HepG2 (cell line): Measurements from ENCODE around the gene IL12A. TPM values are rescaled to one million over a fixed set of nuclear protein-coding genes. Genes with fewer than 3 reads are reported as not detected.
A peak's percentile ranks its signal among the peaks of the same experiment; 100 is the strongest.

ENCODE experiments used
- ELK4 ChIP-seq: sonication (generic); formaldehyde crosslinking; IDR thresholded peaks from 2 replicates; pipeline ENCODE4 v1.9.0; 2021; ENCODE audit warnings: missing genetic modification reagents, borderline replicate concordance
- HES4 ChIP-seq: sonication (generic); formaldehyde crosslinking; IDR thresholded peaks from 2 replicates; pipeline ENCODE4 v1.9.0; 2021; ENCODE audit warnings: mild to moderate bottlenecking, missing genetic modification reagents, borderline replicate concordance
- KDM2A ChIP-seq: sonication (generic); formaldehyde crosslinking; IDR thresholded peaks from 2 replicates; pipeline ENCODE4 v1.4.0; 2020; ENCODE audit warnings: low read depth, missing genetic modification reagents, borderline replicate concordance
- MAF1 ChIP-seq: sonication (generic); formaldehyde crosslinking; IDR thresholded peaks from 2 replicates; pipeline ENCODE4 v1.5.0; 2020; ENCODE audit warnings: missing genetic modification reagents, borderline replicate concordance
- NONO ChIP-seq, 2 experiments: fragments of 450-650 bp in 1 of 2; sonication (generic) in 1 of 2; formaldehyde crosslinking in 1 of 2; IDR thresholded peaks in 1 of 2; conservative IDR thresholded peaks in 1 of 2; 2 replicates each; pipeline versions ENCODE4 v1.6.1 to v1.8.0; 2017 to 2022; ENCODE audit warnings: mild to moderate bottlenecking in 1 of 2, missing genetic modification reagents in 1 of 2, moderate library complexity in 1 of 2
- PRDM15 ChIP-seq: sonication (generic); formaldehyde crosslinking; IDR thresholded peaks from 2 replicates; pipeline ENCODE4 v1.4.0; 2020; ENCODE audit warnings: missing genetic modification reagents
- PRPF4 ChIP-seq: fragments of 200-400 bp; formaldehyde crosslinking; IDR thresholded peaks from 2 replicates; pipeline ENCODE4 v1.6.1; 2016; ENCODE audit warnings: low read length, low read depth; ENCODE audit not compliant: poor library complexity, severe bottlenecking
- SRSF4 ChIP-seq: fragments of 200-400 bp; formaldehyde crosslinking; IDR thresholded peaks from one replicate; pipeline ENCODE4 v1.6.1; 2018; ENCODE audit warnings: mild to moderate bottlenecking, low read depth, low read length, moderate library complexity; ENCODE audit not compliant: poor library complexity, severe bottlenecking
- ZBTB40 ChIP-seq, 2 experiments: fragments of 450-650 bp in 1 of 2; sonication (generic) in 1 of 2; formaldehyde crosslinking in 1 of 2; IDR thresholded peaks; 2 replicates each; pipeline versions ENCODE4 v1.6.1 to v1.8.0; 2016 to 2022; ENCODE audit warnings: antibody characterized with exemption in 1 of 2, mild to moderate bottlenecking in 1 of 2, missing genetic modification reagents in 1 of 2
- polyA plus RNA-seq, 8 experiments: library from polyadenylated mRNA; depleted of rRNA in 3 of 8; stranded (reverse) in 7 of 8; unstranded in 1 of 8; fragments of >200 nt; fragmentation: Illumina TruSeq in 4 of 8; extraction: Trizol in 4 of 8; gene quantifications; 2 replicates each; pipeline versions ENCODE4 v1.2.1 to v1.2.3, GENCODE V29; 2011 to 2016; ENCODE audit warnings: low read depth in 4 of 8, missing spikeins in 1 of 8, mixed read lengths in 1 of 8; ENCODE audit not compliant: insufficient read depth in 1 of 8
- total RNA-seq, 5 experiments: library from RNA; depleted of rRNA; stranded (reverse); fragments of >200 nt; fragmentation: Illumina TruSeq; extraction: Trizol; gene quantifications; 2 replicates each; pipeline ENCODE4 v1.2.3, GENCODE V29; 2016; ENCODE audit warnings: low read depth in 1 of 5
- TF ChIP-seq, protein P1 (sequence below): sonication (generic); formaldehyde crosslinking; IDR thresholded peaks from 2 replicates; pipeline ENCODE4 v1.5.0; 2020; ENCODE audit warnings: missing genetic modification reagents

IL12A gene
- total and polyA plus RNA-seq, 2 of the 13 experiments (the other 11 are each of a cell fraction or from before 2014, with no cell fraction given), result 0.36 to 1.1 TPM

DNA sequence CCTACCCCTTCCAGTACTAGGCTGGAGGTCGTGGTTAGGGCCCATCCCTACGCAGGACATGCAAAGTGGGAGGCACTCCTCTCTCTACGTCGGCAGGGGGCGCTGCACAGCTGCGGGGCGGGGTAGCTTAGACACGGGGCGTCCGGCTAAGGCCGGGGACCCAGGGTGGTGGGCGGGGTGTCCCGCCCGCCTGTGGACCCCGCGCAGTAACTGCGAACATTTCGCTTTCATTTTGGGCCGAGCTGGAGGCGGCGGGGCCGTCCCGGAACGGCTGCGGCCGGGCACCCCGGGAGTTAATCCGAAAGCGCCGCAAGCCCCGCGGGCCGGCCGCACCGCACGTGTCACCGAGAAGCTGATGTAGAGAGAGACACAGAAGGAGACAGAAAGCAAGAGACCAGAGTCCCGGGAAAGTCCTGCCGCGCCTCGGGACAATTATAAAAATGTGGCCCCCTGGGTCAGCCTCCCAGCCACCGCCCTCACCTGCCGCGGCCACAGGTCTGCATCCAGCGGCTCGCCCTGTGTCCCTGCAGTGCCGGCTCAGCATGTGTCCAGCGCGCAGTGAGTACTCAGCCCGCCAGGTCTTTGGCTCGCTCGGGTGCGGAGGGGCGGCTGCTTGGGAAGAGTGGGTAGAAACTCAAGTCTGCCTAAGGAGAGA lies at the start of gene IL12A (continued):
- TF ChIP-seq, protein P1, sequence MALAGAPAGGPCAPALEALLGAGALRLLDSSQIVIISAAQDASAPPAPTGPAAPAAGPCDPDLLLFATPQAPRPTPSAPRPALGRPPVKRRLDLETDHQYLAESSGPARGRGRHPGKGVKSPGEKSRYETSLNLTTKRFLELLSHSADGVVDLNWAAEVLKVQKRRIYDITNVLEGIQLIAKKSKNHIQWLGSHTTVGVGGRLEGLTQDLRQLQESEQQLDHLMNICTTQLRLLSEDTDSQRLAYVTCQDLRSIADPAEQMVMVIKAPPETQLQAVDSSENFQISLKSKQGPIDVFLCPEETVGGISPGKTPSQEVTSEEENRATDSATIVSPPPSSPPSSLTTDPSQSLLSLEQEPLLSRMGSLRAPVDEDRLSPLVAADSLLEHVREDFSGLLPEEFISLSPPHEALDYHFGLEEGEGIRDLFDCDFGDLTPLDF (CRISPR knock-in tag), result no peak
- TF ChIP-seq HES4, result no peak
- TF ChIP-seq ZBTB40 (IDR thresholded peaks at IDR 0.05), result no peak
- TF ChIP-seq ZBTB40 (CRISPR knock-in tag; IDR thresholded peaks at IDR 0.05), result no peak
- no peak for TF ChIP-seq SRSF4
- no peak for TF ChIP-seq PRDM15 (CRISPR knock-in tag)
- no peak for TF ChIP-seq MAF1
- no peak for TF ChIP-seq ELK4
- TF ChIP-seq KDM2A (CRISPR knock-in tag), result peak; percentile 85; the same call in 1 of the 2 replicates
- no peak for TF ChIP-seq PRPF4
- TF ChIP-seq NONO (IDR thresholded peaks at IDR 0.05), result no peak
- peak; percentile 61; the same call in 1 of the 2 replicates for TF ChIP-seq NONO (CRISPR knock-in tag; conservative IDR thresholded peaks at IDR 0.05)
